Astrocyte (in vitro differentiated cells and primary cell): ENCODE results near the gene MKRN2. TPM values are rescaled to one million over a fixed set of nuclear protein-coding genes. Genes with fewer than 3 reads are reported as not detected.

ENCODE experiments used
- DNase-seq: peaks from one replicate; pipeline ENCODE4 v3.0.0-alpha.2; 2010; ENCODE audit warnings: low read depth
- FAIRE-seq: peaks from 2 replicates; lab custom pipeline; 2011; peaks lifted over from hg19 to GRCh38; lab: Jason Lieb, UNC
- H2AFZ ChIP-seq: 2 replicates; pipeline ENCODE4 v1.6.0; 2012; ENCODE audit warnings: low read depth, low read length, inconsistent platforms
- H3K27ac ChIP-seq: 2 replicates; pipeline ENCODE4 v1.5.1; 2011; ENCODE audit warnings: low read depth, low read length, inconsistent platforms
- H3K27me3 ChIP-seq: 2 replicates; pipeline ENCODE4 v1.6.0; 2011; ENCODE audit warnings: low read length, inconsistent platforms; ENCODE audit not compliant: insufficient read depth
- H3K36me3 ChIP-seq: 2 replicates; pipeline ENCODE4 v1.5.1; 2011; ENCODE audit warnings: low read length, inconsistent platforms; ENCODE audit not compliant: insufficient read depth
- H3K4me1 ChIP-seq: 2 replicates; pipeline ENCODE4 v1.5.1; 2011; ENCODE audit warnings: low read length, inconsistent platforms; ENCODE audit not compliant: insufficient read depth
- H3K4me2 ChIP-seq: 2 replicates; pipeline ENCODE4 v1.6.0; 2012; ENCODE audit warnings: low read length, inconsistent platforms
- H3K4me3 ChIP-seq: 2 replicates; pipeline ENCODE4 v1.5.1; 2011; ENCODE audit warnings: low read depth, mild to moderate bottlenecking, low read length, inconsistent platforms; ENCODE audit not compliant: insufficient read depth
- H3K79me2 ChIP-seq: 2 replicates; pipeline ENCODE4 v1.6.0; 2012; ENCODE audit warnings: mild to moderate bottlenecking, low read length, inconsistent platforms; ENCODE audit not compliant: insufficient read depth
- H3K9ac ChIP-seq: 2 replicates; pipeline ENCODE4 v1.6.0; 2012; ENCODE audit warnings: mild to moderate bottlenecking, low read length, inconsistent platforms
- H3K9me3 ChIP-seq: 2 replicates; pipeline ENCODE4 v1.5.1; 2012; ENCODE audit warnings: low read depth, mild to moderate bottlenecking, low read length, inconsistent platforms; ENCODE audit not compliant: insufficient read depth
- H4K20me1 ChIP-seq: 2 replicates; pipeline ENCODE4 v1.6.0; 2012; ENCODE audit warnings: low read length, inconsistent platforms; ENCODE audit not compliant: insufficient read depth
- H3K27ac Mint-ChIP-seq: one replicate; pipeline ENCODE4 v1.8.0; 2021; ENCODE audit warnings: mild to moderate bottlenecking, mixed read lengths; ENCODE audit not compliant: unreplicated experiment
- H3K27me3 Mint-ChIP-seq: one replicate; pipeline ENCODE4 v1.8.0; 2021; ENCODE audit warnings: low read depth, mixed read lengths; ENCODE audit not compliant: unreplicated experiment
- H3K36me3 Mint-ChIP-seq: one replicate; pipeline ENCODE4 v1.8.0; 2021; ENCODE audit warnings: low read depth, mixed read lengths; ENCODE audit not compliant: unreplicated experiment
- H3K4me1 Mint-ChIP-seq: one replicate; pipeline ENCODE4 v1.8.0; 2021; ENCODE audit warnings: low read depth, mixed read lengths; ENCODE audit not compliant: unreplicated experiment
- H3K4me3 Mint-ChIP-seq: one replicate; pipeline ENCODE4 v1.8.0; 2021; ENCODE audit warnings: mild to moderate bottlenecking, moderate library complexity, mixed read lengths; ENCODE audit not compliant: unreplicated experiment
- H3K9me3 Mint-ChIP-seq: one replicate; pipeline ENCODE4 v1.8.0; 2021; ENCODE audit warnings: mild to moderate bottlenecking, mixed read lengths; ENCODE audit not compliant: unreplicated experiment
- CTCF ChIP-seq: IDR thresholded peaks from 2 replicates; pipeline ENCODE4 v1.5.1; 2011; ENCODE audit warnings: low read depth, mild to moderate bottlenecking, inconsistent platforms, low read length, moderate library complexity; ENCODE audit not compliant: insufficient read depth
- EZH2 ChIP-seq: IDR thresholded peaks from 2 replicates; pipeline ENCODE4 v1.6.1; 2012; ENCODE audit warnings: mild to moderate bottlenecking, low read length, inconsistent platforms; ENCODE audit not compliant: insufficient read depth
- total RNA-seq: library from RNA; stranded (reverse); gene quantifications from 2 replicates; pipeline ENCODE4 v1.2.1, GENCODE V29; 2021

Gene MKRN2
- total RNA-seq, 1 donor from 2014 or later, result 36.7 TPM

- H2AFZ ChIP-seq, result no peak overlapping the region
- peaks cover 71% of the 10 kb centered on the region for H4K20me1 ChIP-seq
- H3K27ac ChIP-seq, result no peak overlapping the region
- Mint-ChIP-seq H3K4me1 (peaks cover 13% of the 10 kb centered on the region), H3K27me3 (no peaks in the 10 kb centered on the region), H3K27ac (no peak overlapping the region), H3K36me3 (no peaks in the 10 kb centered on the region), H3K9me3 (no peaks in the 10 kb centered on the region), H3K4me3 (no peak overlapping the region)
- H3K79me2 ChIP-seq, result peaks cover 85% of the 10 kb centered on the region
- no peaks in the 10 kb centered on the region for H3K9me3 ChIP-seq
- peaks cover 14% of the 10 kb centered on the region for H3K36me3 ChIP-seq
- DNase-seq, result no peak
- H3K9ac ChIP-seq, result no peak overlapping the region
- no peaks in the 10 kb centered on the region for H3K27me3 ChIP-seq
- H3K4me1 ChIP-seq, result no peaks in the 10 kb centered on the region
- TF ChIP-seq EZH2, result no peak
- no peak for TF ChIP-seq CTCF
- no peak overlapping the region for H3K4me2 ChIP-seq
- H3K4me3 ChIP-seq, result no peak overlapping the region
- FAIRE-seq, result no peak
Observed at GRCh38 chr3:12618426-12618825, 61.5 kb downstream of the MKRN2 start.

- H3K9me3 ChIP-seq, result no peaks in the 10 kb centered on the region
- no peaks in the 10 kb centered on the region for H3K36me3 Mint-ChIP-seq
- no peak for TF ChIP-seq CTCF
- no peak for TF ChIP-seq EZH2
- H3K27me3 ChIP-seq, result no peaks in the 10 kb centered on the region
- no peak for FAIRE-seq
- no peak overlapping the region for H3K9ac ChIP-seq
- H3K4me1 Mint-ChIP-seq, result peaks cover 21% of the 10 kb centered on the region
- H2AFZ ChIP-seq, result no peak overlapping the region
- no peak overlapping the region for H3K27ac Mint-ChIP-seq
- no peak overlapping the region for H3K4me3 Mint-ChIP-seq
- no peak overlapping the region for H3K4me2 ChIP-seq
- H3K79me2 ChIP-seq, result peaks cover 86% of the 10 kb centered on the region
- H3K36me3 ChIP-seq, result peaks cover 9% of the 10 kb centered on the region
- H3K27ac ChIP-seq, result no peak overlapping the region
- H3K4me1 ChIP-seq, result no peaks in the 10 kb centered on the region
- H3K9me3 Mint-ChIP-seq, result no peaks in the 10 kb centered on the region
- no peak for DNase-seq
- H4K20me1 ChIP-seq, result peaks cover 77% of the 10 kb centered on the region
- H3K4me3 ChIP-seq, result no peak overlapping the region
- H3K27me3 Mint-ChIP-seq, result no peaks in the 10 kb centered on the region
Observed at GRCh38 chr3:12620305-12620704, 63.4 kb downstream of the MKRN2 start.

- peaks cover 77% of the 10 kb centered on the region for H4K20me1 ChIP-seq
- no peak overlapping the region for H3K4me2 ChIP-seq
- H3K4me1 ChIP-seq, result no peaks in the 10 kb centered on the region
- H3K36me3 Mint-ChIP-seq, result no peaks in the 10 kb centered on the region
- H3K9me3 ChIP-seq, result no peaks in the 10 kb centered on the region
- no peak overlapping the region for H3K4me3 Mint-ChIP-seq
- H3K9ac ChIP-seq, result no peak overlapping the region
- no peak overlapping the region for H3K27ac Mint-ChIP-seq
- peaks cover 7% of the 10 kb centered on the region for H3K36me3 ChIP-seq
- peaks cover 25% of the 10 kb centered on the region for H3K4me1 Mint-ChIP-seq
- H3K27me3 Mint-ChIP-seq, result no peaks in the 10 kb centered on the region
- DNase-seq, result no peak
- H3K9me3 Mint-ChIP-seq, result no peaks in the 10 kb centered on the region
- no peak overlapping the region for H3K4me3 ChIP-seq
- peaks cover 86% of the 10 kb centered on the region for H3K79me2 ChIP-seq
- no peak overlapping the region for H3K27ac ChIP-seq
- no peak for FAIRE-seq
- no peak overlapping the region for H2AFZ ChIP-seq
- no peak for TF ChIP-seq EZH2
- TF ChIP-seq CTCF, result no peak
- H3K27me3 ChIP-seq, result no peaks in the 10 kb centered on the region
Observed at GRCh38 chr3:12620729-12621128, 63.8 kb downstream of the MKRN2 start.
